GM23338 (cell line): ENCODE data around the gene FOXQ1. TPM values are rescaled to one million over a fixed set of nuclear protein-coding genes. Genes with fewer than 3 reads are reported as not detected.
"Not testable (repeated sequence)": the region's sequence is repeated elsewhere in the genome, so short reads cannot be mapped to it uniquely, and the experiment has no call there.

Experiments used
- ATAC-seq: fragments of 200-7000 bp; cut with Tn5 transposase; 3 replicates; pipeline ENCODE4 v1.9.1; 2020
- DNase-seq: peaks from one replicate; pipeline ENCODE4 v3.0.0-alpha.2; 2015; ENCODE audit warnings: low spot score
- H2AFZ ChIP-seq: fragments of 200-600 bp; sonication (generic); 2 replicates; pipeline ENCODE4 v1.8.0; 2016; ENCODE audit warnings: antibody characterized with exemption, mild to moderate bottlenecking, moderate library complexity
- H3F3A ChIP-seq: fragments of 200-600 bp; sonication (generic); replicated peaks from 2 replicates; pipeline ENCODE4 v1.8.0; 2017; ENCODE audit warnings: antibody characterized with exemption, mixed run types, low read depth
- H3K27ac ChIP-seq: fragments of 200-600 bp; sonication (generic); 2 replicates; pipeline ENCODE4 v1.6.1; 2016; ENCODE audit warnings: low read depth
- H3K27me3 ChIP-seq: fragments of 200-600 bp; sonication (generic); 2 replicates; pipeline ENCODE4 v1.8.0; 2016; ENCODE audit warnings: mild to moderate bottlenecking, mixed run types, moderate library complexity; ENCODE audit not compliant: insufficient read depth
- H3K36me3 ChIP-seq: fragments of 200-600 bp; sonication (generic); 2 replicates; pipeline ENCODE4 v1.8.0; 2016; ENCODE audit warnings: mild to moderate bottlenecking; ENCODE audit not compliant: insufficient read depth
- H3K4me1 ChIP-seq: fragments of 200-600 bp; sonication (generic); 2 replicates; pipeline ENCODE4 v1.8.0; 2016; ENCODE audit warnings: mild to moderate bottlenecking, moderate library complexity; ENCODE audit not compliant: insufficient read depth
- H3K4me2 ChIP-seq: fragments of 200-600 bp; sonication (generic); 2 replicates; pipeline ENCODE4 v1.7.1; 2017; ENCODE audit warnings: mixed run types
- H3K4me3 ChIP-seq: fragments of 200-600 bp; sonication (generic); 2 replicates; pipeline ENCODE4 v1.6.1; 2016; ENCODE audit warnings: mixed run types
- H3K79me2 ChIP-seq: fragments of 200-600 bp; sonication (generic); replicated peaks from 2 replicates; pipeline ENCODE4 v1.8.0; 2017; ENCODE audit warnings: mild to moderate bottlenecking; ENCODE audit not compliant: insufficient read depth
- H3K9me2 ChIP-seq: fragments of 200-600 bp; sonication (generic); 2 replicates; pipeline ENCODE4 v1.8.0; 2017; ENCODE audit not compliant: insufficient read depth
- H4K20me1 ChIP-seq: fragments of 200-600 bp; sonication (generic); replicated peaks from 2 replicates; pipeline ENCODE4 v1.8.0; 2017; ENCODE audit warnings: mild to moderate bottlenecking; ENCODE audit not compliant: insufficient read depth
- H3K27ac Mint-ChIP-seq: 2 replicates; pipeline ENCODE4 v1.8.0; 2020; ENCODE audit warnings: inconsistent platforms, mild to moderate bottlenecking, moderate library complexity, mixed read lengths
- H3K27me3 Mint-ChIP-seq: 3 replicates; pipeline ENCODE4 v1.8.0; 2022; ENCODE audit warnings: low read depth, mild to moderate bottlenecking, moderate library complexity, mixed read lengths, inconsistent platforms; ENCODE audit not compliant: insufficient read depth, poor library complexity
- H3K36me3 Mint-ChIP-seq: 3 replicates; pipeline ENCODE4 v1.8.0; 2021; ENCODE audit warnings: low read depth, mild to moderate bottlenecking, inconsistent platforms, moderate library complexity, mixed read lengths
- H3K4me1 Mint-ChIP-seq: 3 replicates; pipeline ENCODE4 v1.8.0; 2020; ENCODE audit warnings: mild to moderate bottlenecking, inconsistent platforms, mixed read lengths
- H3K4me3 Mint-ChIP-seq: 3 replicates; pipeline ENCODE4 v1.8.0; 2021; ENCODE audit warnings: moderate library complexity, mild to moderate bottlenecking, inconsistent platforms, mixed read lengths
- H3K9me3 Mint-ChIP-seq: 3 replicates; pipeline ENCODE4 v1.8.0; 2020; ENCODE audit warnings: moderate library complexity, mild to moderate bottlenecking, inconsistent platforms, mixed read lengths
- CREB1 ChIP-seq: fragments of 250-450 bp; sonication (Bioruptor Pico); IDR thresholded peaks from 2 replicates; pipeline ENCODE4 v1.5.0; 2020; ENCODE audit warnings: low read depth, mild to moderate bottlenecking, moderate library complexity
- NANOG ChIP-seq: IDR thresholded peaks from 2 replicates; pipeline ENCODE4 v1.6.1; 2016; ENCODE audit warnings: antibody characterized with exemption, borderline replicate concordance
- polyA plus RNA-seq: library from polyadenylated mRNA; unstranded; fragments of >200 nt; fragmentation: Nextera tagmentation; extraction: Ambion mirVana; gene quantifications from 2 replicates; pipeline ENCODE4 v1.2.1, GENCODE V29; 2016
- total RNA-seq: library from RNA; depleted of rRNA; stranded (reverse); fragments of >200 nt; shearing (Covaris generic); gene quantifications from 2 replicates; pipeline ENCODE4 v1.2.3, GENCODE V29; 2014
- TF ChIP-seq, protein P1 (sequence below): fragments of 250-450 bp; sonication (Bioruptor Pico); IDR thresholded peaks from 2 replicates; pipeline ENCODE4 v1.5.0; 2020; ENCODE audit warnings: mild to moderate bottlenecking, moderate library complexity

The FOXQ1 gene
- total and polyA plus RNA-seq, 2 experiments from 2014 or later: not detected

DNA sequence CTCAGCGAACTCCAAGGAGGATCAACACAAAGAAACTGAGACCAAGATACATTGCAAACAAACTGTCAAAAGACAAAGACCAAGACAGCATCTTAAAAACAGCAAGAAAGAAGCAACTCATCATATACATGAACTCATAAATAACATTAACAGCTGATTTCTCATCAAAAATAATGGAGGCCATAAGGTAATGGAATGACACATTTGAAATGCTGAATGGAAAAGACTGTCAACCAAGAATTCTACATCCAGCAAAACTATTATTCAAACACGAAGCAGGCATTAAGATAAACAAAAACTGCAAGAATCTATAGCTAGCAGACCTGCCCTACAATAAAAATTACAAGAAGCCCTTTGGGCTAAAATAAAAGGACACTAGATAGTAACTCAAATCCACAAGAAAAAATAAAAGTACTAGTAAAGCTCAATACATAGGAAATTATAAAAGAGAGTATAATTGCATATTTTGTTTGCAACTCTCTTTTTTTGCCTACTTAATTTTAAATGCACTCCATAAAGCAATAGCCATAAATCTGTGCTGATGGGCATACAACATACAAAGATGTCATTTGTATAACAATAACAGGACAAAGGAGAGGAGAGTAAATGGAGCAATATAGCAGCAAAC, 39.6 kb downstream of the FOXQ1 start (continued):
- TF ChIP-seq, protein P1, sequence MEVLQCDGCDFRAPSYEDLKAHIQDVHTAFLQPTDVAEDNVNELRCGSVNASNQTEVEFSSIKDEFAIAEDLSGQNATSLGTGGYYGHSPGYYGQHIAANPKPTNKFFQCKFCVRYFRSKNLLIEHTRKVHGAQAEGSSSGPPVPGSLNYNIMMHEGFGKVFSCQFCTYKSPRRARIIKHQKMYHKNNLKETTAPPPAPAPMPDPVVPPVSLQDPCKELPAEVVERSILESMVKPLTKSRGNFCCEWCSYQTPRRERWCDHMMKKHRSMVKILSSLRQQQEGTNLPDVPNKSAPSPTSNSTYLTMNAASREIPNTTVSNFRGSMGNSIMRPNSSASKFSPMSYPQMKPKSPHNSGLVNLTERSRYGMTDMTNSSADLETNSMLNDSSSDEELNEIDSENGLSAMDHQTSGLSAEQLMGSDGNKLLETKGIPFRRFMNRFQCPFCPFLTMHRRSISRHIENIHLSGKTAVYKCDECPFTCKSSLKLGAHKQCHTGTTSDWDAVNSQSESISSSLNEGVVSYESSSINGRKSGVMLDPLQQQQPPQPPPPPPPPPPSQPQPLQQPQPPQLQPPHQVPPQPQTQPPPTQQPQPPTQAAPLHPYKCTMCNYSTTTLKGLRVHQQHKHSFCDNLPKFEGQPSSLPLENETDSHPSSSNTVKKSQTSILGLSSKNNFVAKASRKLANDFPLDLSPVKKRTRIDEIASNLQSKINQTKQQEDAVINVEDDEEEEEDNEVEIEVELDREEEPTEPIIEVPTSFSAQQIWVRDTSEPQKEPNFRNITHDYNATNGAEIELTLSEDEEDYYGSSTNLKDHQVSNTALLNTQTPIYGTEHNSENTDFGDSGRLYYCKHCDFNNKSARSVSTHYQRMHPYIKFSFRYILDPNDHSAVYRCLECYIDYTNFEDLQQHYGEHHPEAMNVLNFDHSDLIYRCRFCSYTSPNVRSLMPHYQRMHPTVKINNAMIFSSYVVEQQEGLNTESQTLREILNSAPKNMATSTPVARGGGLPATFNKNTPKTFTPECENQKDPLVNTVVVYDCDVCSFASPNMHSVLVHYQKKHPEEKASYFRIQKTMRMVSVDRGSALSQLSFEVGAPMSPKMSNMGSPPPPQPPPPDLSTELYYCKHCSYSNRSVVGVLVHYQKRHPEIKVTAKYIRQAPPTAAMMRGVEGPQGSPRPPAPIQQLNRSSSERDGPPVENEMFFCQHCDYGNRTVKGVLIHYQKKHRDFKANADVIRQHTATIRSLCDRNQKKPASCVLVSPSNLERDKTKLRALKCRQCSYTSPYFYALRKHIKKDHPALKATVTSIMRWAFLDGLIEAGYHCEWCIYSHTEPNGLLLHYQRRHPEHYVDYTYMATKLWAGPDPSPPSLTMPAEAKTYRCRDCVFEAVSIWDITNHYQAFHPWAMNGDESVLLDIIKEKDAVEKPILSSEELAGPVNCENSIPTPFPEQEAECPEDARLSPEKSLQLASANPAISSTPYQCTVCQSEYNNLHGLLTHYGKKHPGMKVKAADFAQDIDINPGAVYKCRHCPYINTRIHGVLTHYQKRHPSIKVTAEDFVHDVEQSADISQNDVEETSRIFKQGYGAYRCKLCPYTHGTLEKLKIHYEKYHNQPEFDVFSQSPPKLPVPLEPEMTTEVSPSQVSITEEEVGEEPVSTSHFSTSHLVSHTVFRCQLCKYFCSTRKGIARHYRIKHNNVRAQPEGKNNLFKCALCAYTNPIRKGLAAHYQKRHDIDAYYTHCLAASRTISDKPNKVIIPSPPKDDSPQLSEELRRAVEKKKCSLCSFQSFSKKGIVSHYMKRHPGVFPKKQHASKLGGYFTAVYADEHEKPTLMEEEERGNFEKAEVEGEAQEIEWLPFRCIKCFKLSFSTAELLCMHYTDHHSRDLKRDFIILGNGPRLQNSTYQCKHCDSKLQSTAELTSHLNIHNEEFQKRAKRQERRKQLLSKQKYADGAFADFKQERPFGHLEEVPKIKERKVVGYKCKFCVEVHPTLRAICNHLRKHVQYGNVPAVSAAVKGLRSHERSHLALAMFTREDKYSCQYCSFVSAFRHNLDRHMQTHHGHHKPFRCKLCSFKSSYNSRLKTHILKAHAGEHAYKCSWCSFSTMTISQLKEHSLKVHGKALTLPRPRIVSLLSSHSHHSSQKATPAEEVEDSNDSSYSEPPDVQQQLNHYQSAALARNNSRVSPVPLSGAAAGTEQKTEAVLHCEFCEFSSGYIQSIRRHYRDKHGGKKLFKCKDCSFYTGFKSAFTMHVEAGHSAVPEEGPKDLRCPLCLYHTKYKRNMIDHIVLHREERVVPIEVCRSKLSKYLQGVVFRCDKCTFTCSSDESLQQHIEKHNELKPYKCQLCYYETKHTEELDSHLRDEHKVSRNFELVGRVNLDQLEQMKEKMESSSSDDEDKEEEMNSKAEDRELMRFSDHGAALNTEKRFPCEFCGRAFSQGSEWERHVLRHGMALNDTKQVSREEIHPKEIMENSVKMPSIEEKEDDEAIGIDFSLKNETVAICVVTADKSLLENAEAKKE (CRISPR knock-in tag): no peak
- TF ChIP-seq NANOG: no peak
- no peak for TF ChIP-seq CREB1 (CRISPR knock-in tag)

DNA sequence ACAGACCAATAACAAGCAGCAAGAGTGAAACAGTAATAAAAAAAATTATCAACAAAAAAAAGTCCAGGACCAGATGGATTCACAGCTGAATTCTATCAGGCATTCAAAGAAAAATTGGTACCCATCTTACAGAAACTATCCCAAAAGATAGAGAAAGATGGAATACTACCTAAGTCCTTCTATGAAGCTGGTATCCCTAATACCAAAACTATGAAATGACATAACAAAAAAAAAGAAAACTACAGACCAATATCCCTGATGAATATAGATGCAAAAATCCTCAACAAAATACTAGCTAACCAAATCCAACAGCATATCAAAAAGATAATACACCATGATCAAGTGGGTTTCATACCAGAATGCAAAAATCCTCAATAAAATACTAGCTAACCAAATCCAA, 43.2 kb downstream of the FOXQ1 start:
- H3K27ac Mint-ChIP-seq, H3F3A ChIP-seq, H3K27me3 Mint-ChIP-seq, ATAC-seq, H3K4me2 ChIP-seq, H3K27ac ChIP-seq, DNase-seq, H3K4me1 ChIP-seq, H3K27me3 ChIP-seq, H3K9me2 ChIP-seq, H3K79me2 ChIP-seq, H3K4me3 Mint-ChIP-seq, H4K20me1 ChIP-seq, H2AFZ ChIP-seq, H3K36me3 ChIP-seq, H3K4me1 Mint-ChIP-seq, H3K4me3 ChIP-seq: not testable (repeated sequence)
- peaks cover 42% of the 10 kb centered on the region for H3K9me3 Mint-ChIP-seq
- H3K36me3 Mint-ChIP-seq: peaks cover 33% of the 10 kb centered on the region

DNA sequence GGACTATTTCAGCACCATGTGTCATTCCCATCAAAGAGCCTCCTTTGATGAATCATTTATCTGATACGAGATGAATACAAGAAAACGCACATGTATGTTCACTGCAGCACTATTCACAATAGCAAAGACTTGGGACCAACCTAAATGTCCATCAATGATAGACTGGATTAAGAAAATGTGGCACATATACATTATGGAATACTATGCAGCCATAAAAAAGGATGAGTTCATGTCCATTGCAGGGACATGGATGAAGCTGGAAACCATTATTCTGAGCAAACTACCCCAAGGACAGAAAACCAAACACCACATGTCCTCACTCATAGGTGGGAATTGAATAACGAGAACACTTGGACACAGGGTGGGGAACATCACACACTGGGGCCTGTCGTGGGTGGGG, 49.8 kb downstream of the FOXQ1 start:
- not testable (repeated sequence) for H3K27ac Mint-ChIP-seq, H3K4me3 ChIP-seq, H3K4me3 Mint-ChIP-seq, H3K36me3 Mint-ChIP-seq, H2AFZ ChIP-seq, H3K9me3 Mint-ChIP-seq, ATAC-seq, H3K27ac ChIP-seq, H3K27me3 Mint-ChIP-seq, H3K79me2 ChIP-seq, H3K4me2 ChIP-seq, H4K20me1 ChIP-seq, H3K36me3 ChIP-seq, H3K4me1 ChIP-seq, DNase-seq, H3K4me1 Mint-ChIP-seq, H3K9me2 ChIP-seq, H3K27me3 ChIP-seq, H3F3A ChIP-seq
